GM12891 (cell line): Measurements from ENCODE around the gene GMEB2.
A peak's percentile ranks its signal among the peaks of the same experiment; 100 is the strongest.
"Not testable (repeated sequence)": the region's sequence is repeated elsewhere in the genome, so short reads cannot be mapped to it uniquely, and the experiment has no call there.

Experiments used
- DNase-seq: peaks from one replicate; pipeline ENCODE4 v3.0.0; 2011; ENCODE audit warnings: low spot score; ENCODE audit not compliant: insufficient read length
- FAIRE-seq: peaks from 2 replicates; lab custom pipeline; 2011; peaks lifted over from hg19 to GRCh38; lab: Jason Lieb, UNC
- PAX5 ChIP-seq: IDR thresholded peaks from 2 replicates; pipeline ENCODE4 v1.6.1; 2011; ENCODE audit warnings: low read length, moderate library complexity, mild to moderate bottlenecking; ENCODE audit not compliant: insufficient read depth, severe bottlenecking
- POLR2A ChIP-seq: IDR thresholded peaks from 2 replicates; pipeline ENCODE4 v1.6.1; 2011; ENCODE audit warnings: low read depth, low read length, control low read depth
- POLR2AphosphoS5 ChIP-seq: IDR thresholded peaks from 2 replicates; pipeline ENCODE4 v1.6.1; 2011; ENCODE audit warnings: low read depth, low read length, control low read depth
- POU2F2 ChIP-seq: IDR thresholded peaks from 2 replicates; pipeline ENCODE4 v1.6.1; 2011; ENCODE audit warnings: low read depth, mild to moderate bottlenecking, control low read depth, low read length, moderate library complexity
- SPI1 ChIP-seq: IDR thresholded peaks from 2 replicates; pipeline ENCODE4 v1.6.1; 2011; ENCODE audit warnings: low read depth, low read length, control low read depth
- TAF1 ChIP-seq: IDR thresholded peaks from 2 replicates; pipeline ENCODE4 v1.6.1; 2011; ENCODE audit warnings: low read depth, low read length, control low read depth

The GMEB2 gene

GRCh38 chr20:63561624-63562396, 65.1 kb downstream of the GMEB2 start:
- DNase-seq = no peak
- no peak for FAIRE-seq
- TF ChIP-seq PAX5 = no peak
- no peak for TF ChIP-seq POLR2AphosphoS5
- TF ChIP-seq SPI1 = no peak
- no peak for TF ChIP-seq POLR2A
- no peak for TF ChIP-seq TAF1
- TF ChIP-seq POU2F2 = no peak

- no peak for DNase-seq
- TF ChIP-seq POLR2A = no peak
- no peak for TF ChIP-seq SPI1
- TF ChIP-seq TAF1 = no peak
- no peak for TF ChIP-seq POU2F2
- no peak for TF ChIP-seq PAX5
- TF ChIP-seq POLR2AphosphoS5 = no peak
- no peak for FAIRE-seq
Observed at GRCh38 chr20:63560856-63561609, 65.9 kb downstream of the GMEB2 start.

GRCh38 chr20:63560333-63560805, 66.5 kb downstream of the GMEB2 start:
- FAIRE-seq (no peak), DNase-seq (no peak)
- no peak for TF ChIP-seq POU2F2
- no peak for TF ChIP-seq SPI1
- no peak for TF ChIP-seq POLR2A
- no peak for TF ChIP-seq TAF1
- no peak for TF ChIP-seq PAX5
- TF ChIP-seq POLR2AphosphoS5 = no peak

GRCh38 chr20:63559485-63560332, 67.2 kb downstream of the GMEB2 start:
- not testable (repeated sequence) for DNase-seq
- peak; percentile 28 for FAIRE-seq

- FAIRE-seq (no peak), DNase-seq (no peak)
- TF ChIP-seq POU2F2 (no peak), POLR2AphosphoS5 (no peak), SPI1 (no peak), PAX5 (no peak), POLR2A (no peak), TAF1 (no peak)
Observed at GRCh38 chr20:63558804-63559484, 68.0 kb downstream of the GMEB2 start.

- DNase-seq (no peak), FAIRE-seq (no peak)
- no peak for TF ChIP-seq TAF1
- no peak for TF ChIP-seq POU2F2
- no peak for TF ChIP-seq PAX5
- no peak for TF ChIP-seq SPI1
- TF ChIP-seq POLR2AphosphoS5 = no peak
- no peak for TF ChIP-seq POLR2A
Observed at GRCh38 chr20:63557481-63557891, 69.4 kb downstream of the GMEB2 start.

GRCh38 chr20:63556873-63557478, 69.9 kb downstream of the GMEB2 start:
- no peak for FAIRE-seq
- TF ChIP-seq POLR2AphosphoS5 (peak; percentile 37; the same call in 1 of the 2 replicates), POLR2A (no peak)
- no peak for DNase-seq

- TF ChIP-seq POLR2AphosphoS5 (no peak), TAF1 (no peak), PAX5 (no peak), POU2F2 (no peak), POLR2A (no peak), SPI1 (no peak)
- DNase-seq (no peak), FAIRE-seq (no peak)
Observed at GRCh38 chr20:63555661-63556381, 71.1 kb downstream of the GMEB2 start.
